Kidney (tissue), 14 donors: Measurements from ENCODE around the gene GJD4. TPM values are rescaled to one million over a fixed set of nuclear protein-coding genes. Genes with fewer than 3 reads are reported as not detected.

Source experiments
- DNase-seq, 5 donors: peaks; one replicate each; pipeline ENCODE4 v3.0.0-alpha.2; 2013 to 2020
- FAIRE-seq: peaks from 2 replicates; lab custom pipeline; 2012; peaks lifted over from hg19 to GRCh38; lab: Jason Lieb, UNC
- H3K27ac ChIP-seq, 2 donors: one replicate each; pipeline ENCODE4 v1.7.0; 2013; ENCODE audit warnings: low read depth in 2 of 2, low read length in 2 of 2, inconsistent platforms in 1 of 2
- H3K27me3 ChIP-seq: one replicate; pipeline ENCODE4 v1.7.1; 2013; ENCODE audit warnings: low read length, inconsistent platforms; ENCODE audit not compliant: control insufficient read depth, insufficient read depth
- H3K36me3 ChIP-seq, 3 donors: one replicate each; pipeline versions ENCODE4 v1.7.0 to v1.7.1; 2013; ENCODE audit warnings: low read length in 3 of 3, control low read depth in 1 of 3, inconsistent platforms in 1 of 3; ENCODE audit not compliant: insufficient read depth in 3 of 3, control insufficient read depth in 2 of 3
- H3K4me1 ChIP-seq, 3 donors: one replicate each; pipeline versions ENCODE4 v1.7.0 to v1.7.1; 2013; ENCODE audit warnings: low read length in 3 of 3, inconsistent platforms in 1 of 3, low read depth in 1 of 3; ENCODE audit not compliant: control insufficient read depth in 2 of 3, insufficient read depth in 2 of 3
- H3K4me3 ChIP-seq, 3 donors: one replicate each; pipeline versions ENCODE4 v1.7.0 to v1.8.1; 2013; ENCODE audit warnings: low read length in 3 of 3, control low read depth in 1 of 3, inconsistent platforms in 1 of 3
- H3K9ac ChIP-seq, 3 donors: one replicate each; pipeline versions ENCODE4 v1.7.0 to v1.7.1; 2013; ENCODE audit warnings: low read length in 3 of 3, control low read depth in 1 of 3, inconsistent platforms in 1 of 3
- H3K9me3 ChIP-seq, 3 donors: one replicate each; pipeline versions ENCODE4 v1.7.0 to v1.7.1; 2013; ENCODE audit warnings: low read length in 3 of 3, control low read depth in 1 of 3, inconsistent platforms in 1 of 3; ENCODE audit not compliant: control insufficient read depth in 2 of 3, insufficient read depth in 1 of 3
- intact Hi-C: fragments of 100-400 bp; cut with DNase I; formaldehyde crosslinking; loops from one replicate; pipeline ENCODE4 v1.11.1; 2022
- polyA plus RNA-seq: library from polyadenylated mRNA; stranded (reverse); fragments of 350-450 nt; fragmentation: Illumina TruSeq; extraction: RNeasy Lipid Tissue Mini Kit (QIAGEN cat#74804); gene quantifications from one replicate; pipeline ENCODE4 v1.2.3, GENCODE V29; 2014; ENCODE audit warnings: low read depth, low replicate concordance; ENCODE audit not compliant: insufficient read depth
- total RNA-seq: library from RNA; stranded (reverse); fragmentation: NEBNext Ultra II Directional; extraction: Animal tissue kit (Norgen Biotek cat#: 25700); gene quantifications from one replicate; pipeline ENCODE4 v1.2.1, GENCODE V29; 2021
- TF ChIP-seq, protein P1 (sequence below): IDR thresholded peaks from 3 replicates; pipeline ENCODE4 v1.5.1; 2012; ENCODE audit warnings: mild to moderate bottlenecking, moderate library complexity, borderline replicate concordance; ENCODE audit not compliant: insufficient read depth; ENCODE audit errors: extremely low read depth
- donor health status: control.
- donor health status: control.
- donor health status: control.
- donor health status: control.
- donor health status: control.
- donor health status: DM: yes; HTN: yes; CAD: no.
- donor health status: Normal renal cell carcinoma (clear cell type).

GJD4 gene
- total and polyA plus RNA-seq, 2 donors from 2014 or later: not detected

DNA sequence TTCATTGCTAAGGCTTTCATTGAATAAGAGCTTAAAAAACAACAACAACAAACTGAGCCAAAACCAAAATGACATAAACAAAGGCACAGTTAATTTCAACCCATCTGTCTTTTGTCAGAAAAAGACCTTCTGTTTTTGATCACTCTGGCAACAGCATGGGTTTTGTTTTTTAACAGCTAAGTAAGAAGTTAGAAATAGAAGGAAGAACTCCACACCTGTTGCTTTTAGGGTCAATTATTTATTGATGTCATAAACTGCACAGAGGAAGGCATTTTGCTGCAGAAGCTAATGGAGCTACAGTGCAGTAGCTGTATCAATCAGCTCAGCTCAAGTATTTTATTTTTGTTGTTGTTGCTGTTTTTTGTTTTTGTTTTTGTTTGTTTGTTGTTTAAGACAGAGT, 16.3 kb upstream of the GJD4 start:
- no peak for DNase-seq
- Histone ChIP-seq H3K4me1 (no peaks in the 10 kb centered on the region), H3K9ac (no peak overlapping the region), H3K36me3 (no peaks in the 10 kb centered on the region), H3K4me3 (no peak overlapping the region), H3K27ac (no peak overlapping the region), H3K27me3 (no peaks in the 10 kb centered on the region), H3K9me3 (peaks cover 0 to 7% (median 0%) of the 10 kb centered on the region in 3 donors)
- TF ChIP-seq, protein P1, sequence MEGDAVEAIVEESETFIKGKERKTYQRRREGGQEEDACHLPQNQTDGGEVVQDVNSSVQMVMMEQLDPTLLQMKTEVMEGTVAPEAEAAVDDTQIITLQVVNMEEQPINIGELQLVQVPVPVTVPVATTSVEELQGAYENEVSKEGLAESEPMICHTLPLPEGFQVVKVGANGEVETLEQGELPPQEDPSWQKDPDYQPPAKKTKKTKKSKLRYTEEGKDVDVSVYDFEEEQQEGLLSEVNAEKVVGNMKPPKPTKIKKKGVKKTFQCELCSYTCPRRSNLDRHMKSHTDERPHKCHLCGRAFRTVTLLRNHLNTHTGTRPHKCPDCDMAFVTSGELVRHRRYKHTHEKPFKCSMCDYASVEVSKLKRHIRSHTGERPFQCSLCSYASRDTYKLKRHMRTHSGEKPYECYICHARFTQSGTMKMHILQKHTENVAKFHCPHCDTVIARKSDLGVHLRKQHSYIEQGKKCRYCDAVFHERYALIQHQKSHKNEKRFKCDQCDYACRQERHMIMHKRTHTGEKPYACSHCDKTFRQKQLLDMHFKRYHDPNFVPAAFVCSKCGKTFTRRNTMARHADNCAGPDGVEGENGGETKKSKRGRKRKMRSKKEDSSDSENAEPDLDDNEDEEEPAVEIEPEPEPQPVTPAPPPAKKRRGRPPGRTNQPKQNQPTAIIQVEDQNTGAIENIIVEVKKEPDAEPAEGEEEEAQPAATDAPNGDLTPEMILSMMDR: no peak
- intact Hi-C loops: no loop called here
- FAIRE-seq: no peak

DNA sequence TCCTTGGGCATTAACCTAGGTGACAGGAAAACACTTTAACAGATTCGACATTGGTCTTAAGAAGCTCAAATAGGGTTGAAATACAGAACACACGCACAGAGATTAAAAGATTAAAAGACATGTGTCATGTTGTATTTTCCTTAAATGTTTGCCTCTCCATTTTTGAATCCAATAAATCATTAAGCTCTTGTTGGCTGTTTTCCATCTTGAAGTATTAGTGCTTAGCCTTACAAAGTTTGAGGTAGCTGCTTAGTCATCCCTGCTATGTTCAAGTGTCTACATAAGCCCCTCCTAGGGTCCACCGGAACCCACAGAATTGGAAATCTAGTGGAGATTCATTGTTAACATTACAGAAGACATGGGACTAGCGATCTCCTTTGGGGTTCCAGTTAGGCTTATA, 12.7 kb upstream of the GJD4 start:
- Histone ChIP-seq H3K36me3 (no peaks in the 10 kb centered on the region), H3K4me1 (no peaks in the 10 kb centered on the region), H3K27ac (no peak overlapping the region), H3K9me3 (peaks cover 0 to 7% (median 0%) of the 10 kb centered on the region in 3 donors), H3K27me3 (no peaks in the 10 kb centered on the region), H3K9ac (no peak overlapping the region), H3K4me3 (no peak overlapping the region)
- no peak for DNase-seq
- FAIRE-seq: no peak
- TF ChIP-seq, protein P1: no peak
- intact Hi-C loops: no loop called here

DNA sequence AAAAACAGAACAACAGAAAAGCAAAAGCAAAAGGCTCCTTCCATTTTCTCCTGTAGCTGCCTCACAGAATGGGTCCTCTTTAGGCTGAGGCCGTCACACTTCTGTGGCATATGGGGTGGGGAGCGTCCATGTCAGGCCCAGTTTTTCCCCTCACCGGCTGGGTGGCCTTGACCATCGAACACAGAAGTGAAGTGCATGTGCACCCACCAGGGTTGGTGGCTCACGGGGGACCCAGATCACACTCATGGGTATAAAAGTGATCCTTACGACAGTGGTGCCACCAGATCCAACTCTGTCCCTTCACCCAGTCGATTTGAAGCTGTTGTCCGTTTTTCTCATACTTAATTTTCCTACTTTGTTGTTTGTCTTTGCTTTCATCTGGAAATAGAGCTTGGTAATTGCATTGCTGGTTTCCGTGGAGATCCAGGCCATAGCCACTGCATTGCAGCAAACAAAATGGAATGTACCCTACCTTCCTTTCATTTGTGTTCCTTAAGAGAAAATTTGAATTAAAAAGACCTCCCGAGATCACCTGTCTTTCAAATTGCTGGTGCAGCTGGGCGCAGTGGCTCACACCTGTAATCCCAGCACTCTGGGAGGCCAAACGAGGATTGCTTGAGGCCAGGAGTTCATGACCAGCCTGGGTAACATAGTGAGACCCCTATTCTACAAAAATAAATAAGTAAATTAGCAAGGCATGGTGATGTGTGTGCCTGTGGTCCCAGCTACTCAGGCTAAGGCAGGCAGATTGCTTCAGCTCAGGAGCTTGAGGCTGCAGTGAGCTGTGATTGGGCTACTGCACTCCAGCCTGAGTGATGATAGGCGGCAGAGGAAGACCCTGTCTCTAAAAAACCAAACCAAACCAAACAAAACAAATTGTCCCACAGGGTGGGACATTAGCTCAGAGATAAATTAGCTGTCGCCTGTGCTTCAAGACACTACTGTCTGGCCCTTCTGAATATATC, 10.7 kb upstream of the GJD4 start:
- no peaks in the 10 kb centered on the region for H3K4me1 ChIP-seq
- TF ChIP-seq, protein P1: no peak
- H3K36me3 ChIP-seq: no peaks in the 10 kb centered on the region
- no peak for FAIRE-seq
- no peak for DNase-seq
- H3K9me3 ChIP-seq: peaks cover 0 to 7% (median 0%) of the 10 kb centered on the region in 3 donors
- no peaks in the 10 kb centered on the region for H3K27me3 ChIP-seq
- no peak overlapping the region for H3K4me3 ChIP-seq
- H3K27ac ChIP-seq: no peak overlapping the region
- H3K9ac ChIP-seq: no peak overlapping the region
- intact Hi-C loops: no loop called here
